ENCODE data around the gene LINGO1. TPM values are rescaled to one million over a fixed set of nuclear protein-coding genes. Genes with fewer than 3 reads are reported as not detected.

LINGO1 gene
- total and polyA plus RNA-seq, 4 donors = 0.50 to 1.6 (median 0.75) TPM; not detected in 1

DNA sequence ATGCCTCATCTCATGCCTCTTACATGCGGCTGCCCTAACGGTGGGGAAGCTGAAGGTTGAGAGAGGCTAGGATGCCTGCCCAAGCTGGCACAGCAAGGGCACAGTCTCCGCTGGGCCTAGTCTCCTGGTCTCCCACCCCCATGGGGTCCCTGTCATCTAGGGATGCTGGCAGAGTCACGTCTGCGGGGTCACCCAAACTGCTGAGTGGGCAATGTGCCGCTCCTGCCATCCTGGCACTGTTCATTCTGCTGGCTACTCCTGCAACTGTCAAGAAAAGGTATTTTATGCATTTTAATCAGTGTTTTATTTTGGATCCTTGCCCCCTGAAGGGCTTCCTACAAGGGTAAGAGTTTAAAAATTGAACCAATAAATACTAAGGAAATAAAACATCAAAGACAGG, 12.8 kb downstream of the LINGO1 start:
- H3K27me3 ChIP-seq (ENCODE audit: control insufficient read depth in 4 of 4, insufficient read depth in 4 of 4, low read length in 3 of 4) = no peaks in the 10 kb centered on the region
- H3K4me1 ChIP-seq (ENCODE audit: control insufficient read depth in 4 of 4, insufficient read depth in 4 of 4, low read length in 3 of 4) = no peaks in the 10 kb centered on the region
- DNase-seq (ENCODE audit: low spot score) = no peak
- H3K36me3 ChIP-seq (ENCODE audit: control insufficient read depth in 4 of 4, insufficient read depth in 3 of 4, low read depth in 1 of 4, low read length in 3 of 4) = no peaks in the 10 kb centered on the region
- H3K9me3 ChIP-seq (ENCODE audit: control insufficient read depth in 4 of 4, low read length in 3 of 4) = no peaks in the 10 kb centered on the region
- WGBS = 84% methylated on average over 6 of the region's 6 CpGs
- no peak overlapping the region for H3K27ac ChIP-seq (ENCODE audit: low read depth in 1 of 2, low read length in 2 of 2)
- no peak overlapping the region for H3K4me3 ChIP-seq (ENCODE audit: low read depth in 1 of 3, low read length in 3 of 3)
- TF ChIP-seq, protein P1, sequence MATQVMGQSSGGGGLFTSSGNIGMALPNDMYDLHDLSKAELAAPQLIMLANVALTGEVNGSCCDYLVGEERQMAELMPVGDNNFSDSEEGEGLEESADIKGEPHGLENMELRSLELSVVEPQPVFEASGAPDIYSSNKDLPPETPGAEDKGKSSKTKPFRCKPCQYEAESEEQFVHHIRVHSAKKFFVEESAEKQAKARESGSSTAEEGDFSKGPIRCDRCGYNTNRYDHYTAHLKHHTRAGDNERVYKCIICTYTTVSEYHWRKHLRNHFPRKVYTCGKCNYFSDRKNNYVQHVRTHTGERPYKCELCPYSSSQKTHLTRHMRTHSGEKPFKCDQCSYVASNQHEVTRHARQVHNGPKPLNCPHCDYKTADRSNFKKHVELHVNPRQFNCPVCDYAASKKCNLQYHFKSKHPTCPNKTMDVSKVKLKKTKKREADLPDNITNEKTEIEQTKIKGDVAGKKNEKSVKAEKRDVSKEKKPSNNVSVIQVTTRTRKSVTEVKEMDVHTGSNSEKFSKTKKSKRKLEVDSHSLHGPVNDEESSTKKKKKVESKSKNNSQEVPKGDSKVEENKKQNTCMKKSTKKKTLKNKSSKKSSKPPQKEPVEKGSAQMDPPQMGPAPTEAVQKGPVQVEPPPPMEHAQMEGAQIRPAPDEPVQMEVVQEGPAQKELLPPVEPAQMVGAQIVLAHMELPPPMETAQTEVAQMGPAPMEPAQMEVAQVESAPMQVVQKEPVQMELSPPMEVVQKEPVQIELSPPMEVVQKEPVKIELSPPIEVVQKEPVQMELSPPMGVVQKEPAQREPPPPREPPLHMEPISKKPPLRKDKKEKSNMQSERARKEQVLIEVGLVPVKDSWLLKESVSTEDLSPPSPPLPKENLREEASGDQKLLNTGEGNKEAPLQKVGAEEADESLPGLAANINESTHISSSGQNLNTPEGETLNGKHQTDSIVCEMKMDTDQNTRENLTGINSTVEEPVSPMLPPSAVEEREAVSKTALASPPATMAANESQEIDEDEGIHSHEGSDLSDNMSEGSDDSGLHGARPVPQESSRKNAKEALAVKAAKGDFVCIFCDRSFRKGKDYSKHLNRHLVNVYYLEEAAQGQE (IDR thresholded peaks at IDR 0.05) = no peak
- TF ChIP-seq JUND (IDR thresholded peaks at IDR 0.05) (no peak), RAD21 (IDR thresholded peaks at IDR 0.05) (no peak), YY1 (IDR thresholded peaks at IDR 0.05) (no peak), FOXA1 (IDR thresholded peaks at IDR 0.05) (no peak), GABPA (IDR thresholded peaks at IDR 0.05 in 1 of 2, conservative IDR thresholded peaks at IDR 0.05 in 1 of 2) (no peak)
- TF ChIP-seq, protein P2, sequence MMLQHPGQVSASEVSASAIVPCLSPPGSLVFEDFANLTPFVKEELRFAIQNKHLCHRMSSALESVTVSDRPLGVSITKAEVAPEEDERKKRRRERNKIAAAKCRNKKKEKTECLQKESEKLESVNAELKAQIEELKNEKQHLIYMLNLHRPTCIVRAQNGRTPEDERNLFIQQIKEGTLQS (IDR thresholded peaks at IDR 0.05) = no peak
- TF ChIP-seq, protein P3, sequence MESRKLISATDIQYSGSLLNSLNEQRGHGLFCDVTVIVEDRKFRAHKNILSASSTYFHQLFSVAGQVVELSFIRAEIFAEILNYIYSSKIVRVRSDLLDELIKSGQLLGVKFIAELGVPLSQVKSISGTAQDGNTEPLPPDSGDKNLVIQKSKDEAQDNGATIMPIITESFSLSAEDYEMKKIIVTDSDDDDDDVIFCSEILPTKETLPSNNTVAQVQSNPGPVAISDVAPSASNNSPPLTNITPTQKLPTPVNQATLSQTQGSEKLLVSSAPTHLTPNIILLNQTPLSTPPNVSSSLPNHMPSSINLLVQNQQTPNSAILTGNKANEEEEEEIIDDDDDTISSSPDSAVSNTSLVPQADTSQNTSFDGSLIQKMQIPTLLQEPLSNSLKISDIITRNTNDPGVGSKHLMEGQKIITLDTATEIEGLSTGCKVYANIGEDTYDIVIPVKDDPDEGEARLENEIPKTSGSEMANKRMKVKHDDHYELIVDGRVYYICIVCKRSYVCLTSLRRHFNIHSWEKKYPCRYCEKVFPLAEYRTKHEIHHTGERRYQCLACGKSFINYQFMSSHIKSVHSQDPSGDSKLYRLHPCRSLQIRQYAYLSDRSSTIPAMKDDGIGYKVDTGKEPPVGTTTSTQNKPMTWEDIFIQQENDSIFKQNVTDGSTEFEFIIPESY (IDR thresholded peaks at IDR 0.05) = no peak
- TF ChIP-seq, protein P4, sequence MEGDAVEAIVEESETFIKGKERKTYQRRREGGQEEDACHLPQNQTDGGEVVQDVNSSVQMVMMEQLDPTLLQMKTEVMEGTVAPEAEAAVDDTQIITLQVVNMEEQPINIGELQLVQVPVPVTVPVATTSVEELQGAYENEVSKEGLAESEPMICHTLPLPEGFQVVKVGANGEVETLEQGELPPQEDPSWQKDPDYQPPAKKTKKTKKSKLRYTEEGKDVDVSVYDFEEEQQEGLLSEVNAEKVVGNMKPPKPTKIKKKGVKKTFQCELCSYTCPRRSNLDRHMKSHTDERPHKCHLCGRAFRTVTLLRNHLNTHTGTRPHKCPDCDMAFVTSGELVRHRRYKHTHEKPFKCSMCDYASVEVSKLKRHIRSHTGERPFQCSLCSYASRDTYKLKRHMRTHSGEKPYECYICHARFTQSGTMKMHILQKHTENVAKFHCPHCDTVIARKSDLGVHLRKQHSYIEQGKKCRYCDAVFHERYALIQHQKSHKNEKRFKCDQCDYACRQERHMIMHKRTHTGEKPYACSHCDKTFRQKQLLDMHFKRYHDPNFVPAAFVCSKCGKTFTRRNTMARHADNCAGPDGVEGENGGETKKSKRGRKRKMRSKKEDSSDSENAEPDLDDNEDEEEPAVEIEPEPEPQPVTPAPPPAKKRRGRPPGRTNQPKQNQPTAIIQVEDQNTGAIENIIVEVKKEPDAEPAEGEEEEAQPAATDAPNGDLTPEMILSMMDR (IDR thresholded peaks at IDR 0.05; ENCODE audit: low read depth, low read length, missing input control) = no peak
- H3K9ac ChIP-seq (ENCODE audit: low read depth in 1 of 2, low read length in 2 of 2) = no peak overlapping the region

DNA sequence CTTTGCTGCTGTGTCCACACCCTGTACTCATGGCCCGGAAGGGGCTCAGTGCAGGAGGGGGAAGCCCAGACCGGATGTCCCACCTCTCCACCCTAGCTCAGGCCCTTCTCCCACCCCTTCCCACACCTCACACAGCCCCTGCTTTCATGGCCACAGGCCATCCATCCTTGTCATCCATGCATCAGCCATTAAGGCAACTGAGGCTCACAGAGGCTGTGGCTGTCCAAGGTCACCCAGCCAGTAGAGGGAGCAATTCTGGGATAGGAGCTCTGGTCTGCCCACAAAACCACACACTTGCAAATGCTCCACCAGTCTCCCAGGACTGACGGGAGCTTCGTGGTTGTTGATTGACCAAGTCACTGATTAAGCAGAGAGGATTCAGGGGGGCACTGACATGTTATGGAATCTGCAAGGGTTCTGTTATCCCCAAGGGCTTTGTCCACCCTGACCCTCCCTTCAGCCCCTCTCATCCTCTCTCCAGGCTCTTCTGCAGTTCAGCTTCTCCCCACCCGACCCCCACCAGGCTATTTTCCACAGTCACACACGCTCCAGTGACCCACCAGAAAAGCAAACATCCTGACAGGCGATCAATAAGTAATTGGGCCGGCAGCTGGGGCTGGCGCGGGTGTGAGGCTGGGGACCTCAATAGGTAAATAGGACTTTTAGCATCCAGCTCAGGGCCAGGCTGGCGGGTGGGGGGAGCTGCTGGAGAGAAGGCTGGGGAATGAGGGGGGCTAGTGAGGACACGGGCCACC, 15.1 kb downstream of the LINGO1 start:
- DNase-seq (ENCODE audit: low spot score) = peak; percentile 46
- 45% methylated on average over 12 of the region's 12 CpGs for WGBS
- Histone ChIP-seq H3K4me3 (ENCODE audit: low read depth in 1 of 3, low read length in 3 of 3) (no peak overlapping the region), H3K9ac (ENCODE audit: low read depth in 1 of 2, low read length in 2 of 2) (no peak overlapping the region), H3K4me1 (ENCODE audit: control insufficient read depth in 4 of 4, insufficient read depth in 4 of 4, low read length in 3 of 4) (no peaks in the 10 kb centered on the region), H3K27ac (ENCODE audit: low read depth in 1 of 2, low read length in 2 of 2) (no peak overlapping the region), H3K36me3 (ENCODE audit: control insufficient read depth in 4 of 4, insufficient read depth in 3 of 4, low read depth in 1 of 4, low read length in 3 of 4) (no peaks in the 10 kb centered on the region), H3K9me3 (ENCODE audit: control insufficient read depth in 4 of 4, low read length in 3 of 4) (no peaks in the 10 kb centered on the region), H3K27me3 (ENCODE audit: control insufficient read depth in 4 of 4, insufficient read depth in 4 of 4, low read length in 3 of 4) (no peaks in the 10 kb centered on the region)
- no peak for TF ChIP-seq RXRA (IDR thresholded peaks at IDR 0.05)
- TF ChIP-seq, protein P4 (IDR thresholded peaks at IDR 0.05; ENCODE audit: low read depth, low read length, missing input control) = peak; percentile 34

Measured in liver (tissue), 9 donors.